HS-27A (cell line): Measurements from ENCODE around the gene TMEM174.
"Not testable (repeated sequence)": the region's sequence is repeated elsewhere in the genome, so short reads cannot be mapped to it uniquely, and the experiment has no call there.

Experiments
- DNase-seq: peaks from one replicate; pipeline ENCODE4 v3.0.0-alpha.2; 2012; ENCODE audit warnings: low read depth, missing footprints

Gene TMEM174

GRCh38 chr5:73193592-73193991 lies 20.6 kb downstream of the TMEM174 start:
- DNase-seq: no peak

- no peak for DNase-seq
Observed at GRCh38 chr5:73196201-73196600, 23.2 kb downstream of the TMEM174 start.

- no peak for DNase-seq
Observed at GRCh38 chr5:73197637-73198257, 24.8 kb downstream of the TMEM174 start.

GRCh38 chr5:73198833-73199592 lies 26.0 kb downstream of the TMEM174 start:
- DNase-seq: no peak

- no peak for DNase-seq
Observed at GRCh38 chr5:73199671-73200070, 26.7 kb downstream of the TMEM174 start.

GRCh38 chr5:73201547-73202513 lies 28.8 kb downstream of the TMEM174 start:
- DNase-seq: no peak

- no peak for DNase-seq
Observed at GRCh38 chr5:73204332-73204731, 31.3 kb downstream of the TMEM174 start.

- no peak for DNase-seq
Observed at GRCh38 chr5:73204733-73205132, 31.7 kb downstream of the TMEM174 start.

GRCh38 chr5:73205305-73205704 lies 32.3 kb downstream of the TMEM174 start:
- DNase-seq: no peak

GRCh38 chr5:73207239-73207638 lies 34.2 kb downstream of the TMEM174 start:
- DNase-seq: not testable (repeated sequence)

- DNase-seq: not testable (repeated sequence)
Observed at GRCh38 chr5:73209075-73209474, 36.1 kb downstream of the TMEM174 start.

GRCh38 chr5:73212693-73213092 lies 39.7 kb downstream of the TMEM174 start:
- DNase-seq: not testable (repeated sequence)

- DNase-seq: no peak
Observed at GRCh38 chr5:73213566-73213998, 40.6 kb downstream of the TMEM174 start.

- no peak for DNase-seq
Observed at GRCh38 chr5:73214306-73214705, 41.3 kb downstream of the TMEM174 start.

- DNase-seq: no peak
Observed at GRCh38 chr5:73214996-73215395, 42.0 kb downstream of the TMEM174 start.

- no peak for DNase-seq
Observed at GRCh38 chr5:73215531-73215890, 42.5 kb downstream of the TMEM174 start.

GRCh38 chr5:73215891-73216610 lies 43.1 kb downstream of the TMEM174 start:
- DNase-seq: peak; percentile 47

GRCh38 chr5:73218552-73219171 lies 45.7 kb downstream of the TMEM174 start:
- DNase-seq: no peak

- DNase-seq: not testable (repeated sequence)
Observed at GRCh38 chr5:73219336-73219735, 46.3 kb downstream of the TMEM174 start.

- no peak for DNase-seq
Observed at GRCh38 chr5:73221161-73221560, 48.2 kb downstream of the TMEM174 start.

- no peak for DNase-seq
Observed at GRCh38 chr5:73221726-73222125, 48.7 kb downstream of the TMEM174 start.
